ENCODE measurements around the gene DPM1.

Gene DPM1

DNA sequence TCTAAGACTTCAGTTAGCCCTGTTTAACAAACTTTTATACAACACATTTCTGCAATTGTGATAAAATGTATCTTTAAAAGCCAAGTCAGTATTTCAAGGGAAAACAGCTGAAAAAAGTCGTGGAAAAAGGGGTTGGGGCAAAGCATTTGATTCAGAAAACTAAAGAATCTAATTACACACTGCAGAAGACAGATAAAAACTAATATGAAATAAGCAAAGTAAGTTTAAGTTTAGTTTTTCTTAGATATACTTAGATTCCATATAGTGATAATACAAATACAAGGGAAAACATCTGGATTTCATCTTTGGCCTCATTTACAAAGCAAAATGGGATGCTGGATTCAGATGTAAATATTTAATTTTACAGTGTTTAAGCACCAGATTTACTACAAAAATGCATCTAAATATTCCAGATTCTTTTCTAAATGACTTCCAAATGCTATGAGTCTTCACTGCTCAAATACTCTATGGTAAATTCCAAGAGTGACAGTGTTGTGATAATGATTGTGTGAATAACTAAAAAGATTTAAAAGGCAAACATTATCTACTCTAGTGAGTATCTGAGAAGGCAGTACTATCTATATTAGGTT, 25.5 kb downstream of the DPM1 start:
- no peak for DNase-seq (ENCODE audit: low spot score)
- TF ChIP-seq, protein P1, sequence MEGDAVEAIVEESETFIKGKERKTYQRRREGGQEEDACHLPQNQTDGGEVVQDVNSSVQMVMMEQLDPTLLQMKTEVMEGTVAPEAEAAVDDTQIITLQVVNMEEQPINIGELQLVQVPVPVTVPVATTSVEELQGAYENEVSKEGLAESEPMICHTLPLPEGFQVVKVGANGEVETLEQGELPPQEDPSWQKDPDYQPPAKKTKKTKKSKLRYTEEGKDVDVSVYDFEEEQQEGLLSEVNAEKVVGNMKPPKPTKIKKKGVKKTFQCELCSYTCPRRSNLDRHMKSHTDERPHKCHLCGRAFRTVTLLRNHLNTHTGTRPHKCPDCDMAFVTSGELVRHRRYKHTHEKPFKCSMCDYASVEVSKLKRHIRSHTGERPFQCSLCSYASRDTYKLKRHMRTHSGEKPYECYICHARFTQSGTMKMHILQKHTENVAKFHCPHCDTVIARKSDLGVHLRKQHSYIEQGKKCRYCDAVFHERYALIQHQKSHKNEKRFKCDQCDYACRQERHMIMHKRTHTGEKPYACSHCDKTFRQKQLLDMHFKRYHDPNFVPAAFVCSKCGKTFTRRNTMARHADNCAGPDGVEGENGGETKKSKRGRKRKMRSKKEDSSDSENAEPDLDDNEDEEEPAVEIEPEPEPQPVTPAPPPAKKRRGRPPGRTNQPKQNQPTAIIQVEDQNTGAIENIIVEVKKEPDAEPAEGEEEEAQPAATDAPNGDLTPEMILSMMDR (IDR thresholded peaks at IDR 0.05; ENCODE audit: extremely low read depth, missing control alignments) = no peak

DNA sequence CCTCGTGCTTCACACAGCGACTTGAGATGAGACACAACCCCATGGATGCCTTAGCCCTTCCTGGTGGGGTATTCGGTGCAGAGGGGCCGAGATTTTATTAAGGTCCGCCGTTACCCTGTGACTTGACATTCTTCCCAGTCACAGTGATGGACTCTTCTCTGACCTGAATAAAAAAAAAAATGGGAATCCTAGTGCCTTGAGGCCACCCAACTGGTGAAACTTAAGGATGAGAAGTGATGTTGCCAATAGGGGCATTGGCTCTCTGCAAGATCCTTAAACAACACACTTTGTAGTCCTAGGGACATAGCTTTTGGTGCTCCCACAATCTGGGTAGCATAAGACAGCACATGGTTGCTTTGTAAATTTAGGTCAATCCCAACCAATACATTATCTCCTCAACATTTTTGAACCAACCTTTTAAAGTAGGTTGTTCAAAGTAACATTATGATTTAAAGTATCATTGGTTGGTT, 26.3 kb downstream of the DPM1 start:
- TF ChIP-seq, protein P1 (IDR thresholded peaks at IDR 0.05; ENCODE audit: extremely low read depth, missing control alignments) = no peak
- no peak for DNase-seq (ENCODE audit: low spot score)

DNA sequence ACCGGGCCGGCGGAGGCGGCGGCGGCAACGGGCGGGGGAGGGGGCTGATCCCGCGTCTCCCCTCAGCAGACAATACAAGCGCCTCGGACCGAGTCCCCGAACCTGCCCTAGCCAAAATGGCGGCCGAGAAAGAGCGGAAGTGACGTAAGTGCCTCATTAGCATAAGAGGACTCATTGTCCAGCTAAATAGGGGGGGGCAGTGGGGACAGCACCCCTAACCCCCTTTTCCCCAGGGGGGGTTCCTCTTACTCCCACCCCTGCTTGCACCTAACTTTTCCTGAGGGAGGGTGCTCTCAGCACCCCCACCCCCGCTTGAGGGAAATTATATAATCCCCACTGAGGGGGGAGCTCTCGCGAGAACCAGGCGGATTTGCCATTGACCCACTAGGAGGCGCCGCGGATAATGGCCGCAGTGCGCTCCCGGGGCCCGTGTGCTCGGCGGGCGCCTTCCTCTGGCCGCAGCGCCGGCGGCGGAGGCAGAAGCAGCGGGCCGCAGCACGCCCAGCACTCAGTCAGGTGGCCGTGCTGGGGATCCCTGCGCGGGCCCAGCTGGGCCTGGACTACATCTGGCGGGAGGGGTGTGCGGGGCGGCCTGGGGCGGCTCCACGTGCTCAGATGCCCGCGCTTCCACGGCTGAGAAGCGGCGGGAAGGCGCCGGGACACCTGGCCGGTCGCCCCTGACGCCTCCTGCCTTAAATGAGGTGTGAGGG, 26.9 kb downstream of the DPM1 start, which contains the start of gene ADNP:
Gene ADNP, minus strand, starts transcription at position 132 of the 710 bp plus-strand sequence. CDS start 27,441 bp downstream, outside the sequence.
- peak; percentile 90 for DNase-seq (ENCODE audit: low spot score)
- TF ChIP-seq, protein P1 (IDR thresholded peaks at IDR 0.05; ENCODE audit: extremely low read depth, missing control alignments) = peak; percentile 23

DNA sequence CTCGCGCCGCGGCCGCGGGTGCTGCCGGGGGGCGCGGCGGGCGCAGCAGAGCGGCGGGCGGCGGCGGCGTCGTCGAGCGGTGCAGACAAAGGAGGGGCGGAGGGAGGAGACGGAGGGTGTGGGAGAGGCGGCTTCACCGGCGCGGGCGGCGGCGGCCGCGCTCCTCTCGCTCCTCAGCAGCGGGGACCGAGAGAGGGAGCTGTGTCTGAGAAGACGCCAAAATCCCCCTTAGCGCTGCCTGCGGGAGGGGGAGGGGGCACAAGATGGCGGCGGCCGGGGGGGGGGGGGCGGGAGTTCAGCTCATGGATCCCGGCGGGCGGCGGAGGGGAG, 27.4 kb downstream of the DPM1 start:
- TF ChIP-seq, protein P1 (IDR thresholded peaks at IDR 0.05; ENCODE audit: extremely low read depth, missing control alignments) = no peak
- DNase-seq (ENCODE audit: low spot score) = peak; percentile 81

DNA sequence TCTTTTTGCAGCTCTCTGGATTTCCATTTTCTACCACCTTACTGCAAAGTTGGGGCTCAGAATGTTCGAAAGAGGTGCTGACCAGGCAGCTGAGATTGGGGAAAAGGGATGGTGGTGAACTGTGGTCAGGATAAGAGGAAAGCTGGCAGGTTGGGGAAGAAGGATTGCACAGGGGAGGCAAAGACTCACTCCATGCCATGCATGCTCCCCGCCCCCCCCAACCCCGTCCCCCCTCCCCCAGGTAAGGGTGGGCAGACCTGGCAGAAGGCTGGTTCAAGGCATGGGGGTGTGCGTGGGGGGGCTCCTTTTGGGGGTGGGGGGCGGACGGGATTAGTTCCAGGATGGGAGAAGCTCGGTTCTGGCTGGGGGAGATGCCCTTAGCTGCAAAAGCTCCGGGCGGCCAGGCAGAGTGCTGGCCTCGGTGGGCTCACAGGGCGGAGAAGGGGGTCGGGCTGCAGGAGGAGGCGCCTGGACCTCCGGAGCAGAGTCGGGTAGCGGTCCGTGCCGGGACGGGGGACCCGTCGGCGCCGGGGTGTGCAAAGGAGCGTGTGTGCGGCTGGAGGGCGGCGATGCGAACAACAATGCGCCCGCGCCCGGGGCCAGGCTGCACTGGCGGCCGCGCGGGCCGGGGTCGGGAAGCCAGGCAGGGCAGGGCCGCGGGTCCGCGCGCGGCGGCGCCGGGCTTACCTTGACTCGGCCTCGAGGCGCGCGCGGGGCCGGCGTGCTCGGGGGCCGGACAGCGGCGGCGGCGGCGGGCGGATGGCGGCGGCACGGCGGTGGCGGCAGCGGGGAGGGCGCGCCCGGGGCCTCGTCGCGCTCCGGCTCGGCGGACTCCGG, 28.0 kb downstream of the DPM1 start:
- no peak for DNase-seq (ENCODE audit: low spot score)
- TF ChIP-seq, protein P1 (IDR thresholded peaks at IDR 0.05; ENCODE audit: extremely low read depth, missing control alignments) = no peak

DNA sequence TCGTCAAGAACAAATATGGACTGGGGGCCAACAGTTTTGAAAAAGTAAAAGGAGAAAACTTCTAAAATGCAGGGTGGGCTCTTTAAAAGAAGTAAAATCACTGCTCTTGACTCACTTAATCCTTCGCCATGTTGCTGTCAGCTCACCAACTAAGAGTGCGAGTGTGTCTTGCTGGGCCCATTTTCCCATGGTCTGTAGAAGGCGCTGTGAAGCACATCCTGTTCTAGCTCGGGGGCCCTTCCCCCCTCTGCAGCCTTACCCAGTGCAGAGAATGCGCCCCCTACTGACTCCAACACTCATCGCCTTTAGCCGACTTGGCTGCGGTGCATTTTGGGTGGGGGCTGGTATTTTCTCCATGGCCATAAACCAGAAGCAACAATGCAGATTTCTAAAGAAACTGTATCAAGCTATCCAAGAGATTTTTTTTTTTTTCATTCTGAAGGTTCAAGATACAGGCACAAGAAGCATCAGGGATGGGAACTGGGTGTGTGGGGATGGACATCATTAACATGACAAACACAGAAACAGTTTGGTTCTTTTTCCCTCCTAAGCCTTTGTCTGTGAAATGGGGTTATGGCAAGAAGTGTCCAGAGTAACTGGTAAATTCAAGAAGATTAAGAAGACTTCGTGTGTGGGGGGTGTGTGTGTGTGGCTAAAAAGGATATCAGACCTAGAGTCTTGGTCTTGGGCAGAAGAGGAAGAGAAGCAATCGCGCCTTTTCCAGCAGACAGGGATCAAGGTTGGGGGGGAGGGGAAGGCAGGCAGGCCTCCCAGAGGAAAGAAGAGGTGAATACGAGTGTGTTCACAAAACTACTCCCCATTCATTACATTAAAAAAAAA, 28.8 kb downstream of the DPM1 start:
- TF ChIP-seq, protein P1 (IDR thresholded peaks at IDR 0.05; ENCODE audit: extremely low read depth, missing control alignments) = peak; percentile 92
- peak; percentile 87 for DNase-seq (ENCODE audit: low spot score)
